ENCODE measurements around the gene SAFB. TPM values are rescaled to one million over a fixed set of nuclear protein-coding genes. Genes with fewer than 3 reads are reported as not detected.
A peak's percentile ranks its signal among the peaks of the same experiment; 100 is the strongest.

SAFB gene
- total and polyA plus RNA-seq, 2 of the 13 experiments (the other 11 are each of a cell fraction or from before 2014, with no cell fraction given): 21.0 to 28.4 TPM

- TF ChIP-seq ZNF574 (CRISPR knock-in tag; IDR thresholded peaks at IDR 0.05) (peak; percentile 67), EHMT2 (IDR thresholded peaks at IDR 0.05; ENCODE audit: borderline replicate concordance, low read depth, low read length) (no peak), ZFP36 (IDR thresholded peaks at IDR 0.05; ENCODE audit: borderline replicate concordance, low read depth, low read length, partially characterized antibody) (peak; percentile 97), SSRP1 (CRISPR knock-in tag; IDR thresholded peaks at IDR 0.05) (no peak), ZNF281 (CRISPR knock-in tag; IDR thresholded peaks at IDR 0.05; ENCODE audit: borderline replicate concordance) (no peak), ZNF772 (CRISPR knock-in tag; IDR thresholded peaks at IDR 0.05) (0 out of 2 replicates have a peak, but pooled peaks have one; percentile 48), AGO1 (IDR thresholded peaks at IDR 0.05; ENCODE audit: low read depth, low read length, poor library complexity, severe bottlenecking) (peak; percentile 42), RCOR2 (CRISPR knock-in tag; IDR thresholded peaks at IDR 0.05) (no peak), ARNT2 (CRISPR knock-in tag; IDR thresholded peaks at IDR 0.05; ENCODE audit: low read depth) (0 out of 2 replicates have a peak, but pooled peaks have one; percentile 14), SIX4 (CRISPR knock-in tag; IDR thresholded peaks at IDR 0.05) (no peak), RBM22 (optimal IDR thresholded peaks at IDR 0.05; ENCODE audit: low read length) (no peak), HINFP (CRISPR knock-in tag; IDR thresholded peaks at IDR 0.05; ENCODE audit: low read depth) (peak; percentile 90), ZNF569 (CRISPR knock-in tag; IDR thresholded peaks at IDR 0.05; ENCODE audit: borderline replicate concordance) (no peak), RFXANK (CRISPR knock-in tag; IDR thresholded peaks at IDR 0.05) (no peak), ZNF280B (CRISPR knock-in tag; IDR thresholded peaks at IDR 0.05; ENCODE audit: borderline replicate concordance) (no peak), ZSCAN21 (CRISPR knock-in tag; IDR thresholded peaks at IDR 0.05; ENCODE audit: borderline replicate concordance) (peak; percentile 28; the same call in 1 of the 2 replicates), WIZ (CRISPR knock-in tag; IDR thresholded peaks at IDR 0.05) (no peak), ZNF276 (CRISPR knock-in tag; IDR thresholded peaks at IDR 0.05; ENCODE audit: low read depth) (no peak)
Measured at GRCh38 chr19:5686647-5687359, 63.9 kb downstream of the SAFB start (continued).
